ENCODE data around the gene HTR2B. TPM values are rescaled to one million over a fixed set of nuclear protein-coding genes. Genes with fewer than 3 reads are reported as not detected.

The HTR2B gene
- total RNA-seq, 2 experiments from 2014 or later, result not detected

GRCh38 chr2:231128541-231128940 is 3.7 kb upstream of the HTR2B start:
- no peaks in the 10 kb centered on the region for H3K9me3 Mint-ChIP-seq
- no peak for DNase-seq
- CTCF ChIA-PET, result interaction anchor here (2.1 kb wide), 1 partner anchor 25 kb away, joined by 4 read pairs; no protein-coding TSS in a partner anchor
- no peak overlapping the region for H3K4me3 Mint-ChIP-seq
- H3K27me3 Mint-ChIP-seq (ENCODE audit: low read depth), result no peaks in the 10 kb centered on the region
- H3K4me1 Mint-ChIP-seq (ENCODE audit: low read depth), result peaks cover 13% of the 10 kb centered on the region
- no peak overlapping the region for H3K27ac Mint-ChIP-seq
- intact Hi-C loops (cut with micrococcal nuclease), result no loop called here
- H3K36me3 Mint-ChIP-seq (ENCODE audit: low read depth), result no peaks in the 10 kb centered on the region

GRCh38 chr2:231127936-231128335 is 3.1 kb upstream of the HTR2B start:
- DNase-seq, result no peak
- CTCF ChIA-PET, result interaction anchor here (0.7 to 2.1 kb wide), 3 partner anchors 24 to 75 kb away, joined by 3 to 4 read pairs (median 4); no protein-coding TSS in a partner anchor
- no peak overlapping the region for H3K27ac Mint-ChIP-seq
- H3K4me1 Mint-ChIP-seq (ENCODE audit: low read depth), result peaks cover 18% of the 10 kb centered on the region
- H3K36me3 Mint-ChIP-seq (ENCODE audit: low read depth), result no peaks in the 10 kb centered on the region
- H3K9me3 Mint-ChIP-seq, result no peaks in the 10 kb centered on the region
- intact Hi-C loops (cut with micrococcal nuclease), result no loop called here
- H3K4me3 Mint-ChIP-seq, result no peak overlapping the region
- H3K27me3 Mint-ChIP-seq (ENCODE audit: low read depth), result no peaks in the 10 kb centered on the region

- Mint-ChIP-seq H3K4me3 (no peak overlapping the region), H3K27me3 (ENCODE audit: low read depth) (no peaks in the 10 kb centered on the region), H3K4me1 (ENCODE audit: low read depth) (peaks cover 18% of the 10 kb centered on the region), H3K9me3 (no peaks in the 10 kb centered on the region), H3K27ac (no peak overlapping the region), H3K36me3 (ENCODE audit: low read depth) (no peaks in the 10 kb centered on the region)
- CTCF ChIA-PET, result interaction anchor here (0.7 to 1.8 kb wide), 2 partner anchors 33 to 75 kb away, joined by 3 to 4 read pairs; no protein-coding TSS in a partner anchor
- intact Hi-C loops (cut with micrococcal nuclease), result no loop called here
- DNase-seq, result no peak
Observed at GRCh38 chr2:231127480-231127879, 2.6 kb upstream of the HTR2B start.

GRCh38 chr2:231126123-231126522 is 1.3 kb upstream of the HTR2B start:
- Mint-ChIP-seq H3K4me3 (no peak overlapping the region), H3K36me3 (ENCODE audit: low read depth) (no peaks in the 10 kb centered on the region), H3K27ac (no peak overlapping the region), H3K4me1 (ENCODE audit: low read depth) (peaks cover 18% of the 10 kb centered on the region), H3K27me3 (ENCODE audit: low read depth) (no peaks in the 10 kb centered on the region), H3K9me3 (no peaks in the 10 kb centered on the region)
- DNase-seq, result no peak
- CTCF ChIA-PET, result interaction anchor here (0.6 to 1.8 kb wide), 4 partner anchors 15 to 73 kb away, joined by 3 to 4 read pairs (median 4); no protein-coding TSS in a partner anchor
- intact Hi-C loops (cut with micrococcal nuclease), result no loop called here

GRCh38 chr2:231123362-231123898 is 1.4 kb downstream of the HTR2B start:
- Mint-ChIP-seq H3K9me3 (no peaks in the 10 kb centered on the region), H3K4me1 (ENCODE audit: low read depth) (peaks cover 18% of the 10 kb centered on the region), H3K36me3 (ENCODE audit: low read depth) (peaks cover 4% of the 10 kb centered on the region), H3K27me3 (ENCODE audit: low read depth) (no peaks in the 10 kb centered on the region), H3K27ac (no peak overlapping the region), H3K4me3 (no peak overlapping the region)
- no peak for DNase-seq
- CTCF ChIA-PET, result interaction anchor here (0.7 to 1.6 kb wide), 2 partner anchors 28 to 299 kb away, joined by 4 to 5 read pairs; no protein-coding TSS in a partner anchor
- intact Hi-C loops (cut with micrococcal nuclease), result no loop called here

- Mint-ChIP-seq H3K4me1 (ENCODE audit: low read depth) (peaks cover 9% of the 10 kb centered on the region), H3K9me3 (no peaks in the 10 kb centered on the region), H3K27ac (no peak overlapping the region), H3K4me3 (no peak overlapping the region), H3K36me3 (ENCODE audit: low read depth) (peaks cover 8% of the 10 kb centered on the region), H3K27me3 (ENCODE audit: low read depth) (no peaks in the 10 kb centered on the region)
- no peak for DNase-seq
- CTCF ChIA-PET, result no interaction called here
- intact Hi-C loops (cut with micrococcal nuclease), result no loop called here
Observed at GRCh38 chr2:231118614-231118942, 6.3 kb downstream of the HTR2B start.

- H3K27ac Mint-ChIP-seq, result no peak overlapping the region
- DNase-seq, result no peak
- peaks cover 8% of the 10 kb centered on the region for H3K36me3 Mint-ChIP-seq (ENCODE audit: low read depth)
- no peaks in the 10 kb centered on the region for H3K9me3 Mint-ChIP-seq
- H3K4me1 Mint-ChIP-seq (ENCODE audit: low read depth), result peaks cover 4% of the 10 kb centered on the region
- no peak overlapping the region for H3K4me3 Mint-ChIP-seq
- CTCF ChIA-PET, result no interaction called here
- intact Hi-C loops (cut with micrococcal nuclease), result no loop called here
- H3K27me3 Mint-ChIP-seq (ENCODE audit: low read depth), result no peaks in the 10 kb centered on the region
Observed at GRCh38 chr2:231117922-231118613, 6.8 kb downstream of the HTR2B start.

- intact Hi-C loops (cut with micrococcal nuclease), result no loop called here
- CTCF ChIA-PET, result interaction anchor here (1.0 kb wide), 1 partner anchor 12 kb away, joined by 3 read pairs; no protein-coding TSS in a partner anchor
- H3K4me3 Mint-ChIP-seq, result no peak overlapping the region
- H3K36me3 Mint-ChIP-seq (ENCODE audit: low read depth), result peaks cover 12% of the 10 kb centered on the region
- DNase-seq, result no peak
- H3K9me3 Mint-ChIP-seq, result no peaks in the 10 kb centered on the region
- H3K4me1 Mint-ChIP-seq (ENCODE audit: low read depth), result peaks cover 4% of the 10 kb centered on the region
- H3K27ac Mint-ChIP-seq, result no peak overlapping the region
- H3K27me3 Mint-ChIP-seq (ENCODE audit: low read depth), result no peaks in the 10 kb centered on the region
Observed at GRCh38 chr2:231117148-231117547, 7.7 kb downstream of the HTR2B start.

- Mint-ChIP-seq H3K4me3 (no peak overlapping the region), H3K27ac (no peak overlapping the region), H3K27me3 (ENCODE audit: low read depth) (no peaks in the 10 kb centered on the region), H3K36me3 (ENCODE audit: low read depth) (peaks cover 23% of the 10 kb centered on the region), H3K9me3 (no peaks in the 10 kb centered on the region), H3K4me1 (ENCODE audit: low read depth) (peaks cover 4% of the 10 kb centered on the region)
- intact Hi-C loops (cut with micrococcal nuclease), result no loop called here
- CTCF ChIA-PET, result interaction anchor here (0.6 kb wide), 2 partner anchors 263 to 691 kb away, joined by 3 read pairs; no protein-coding TSS in a partner anchor
- no peak for DNase-seq
Observed at GRCh38 chr2:231115651-231116050, 9.2 kb downstream of the HTR2B start.

GRCh38 chr2:231113489-231113888 is 11.4 kb downstream of the HTR2B start:
- H3K9me3 Mint-ChIP-seq, result no peaks in the 10 kb centered on the region
- H3K27me3 Mint-ChIP-seq (ENCODE audit: low read depth), result no peaks in the 10 kb centered on the region
- CTCF ChIA-PET, result no interaction called here
- no peak for DNase-seq
- no peak overlapping the region for H3K27ac Mint-ChIP-seq
- H3K4me1 Mint-ChIP-seq (ENCODE audit: low read depth), result peaks cover 4% of the 10 kb centered on the region
- H3K4me3 Mint-ChIP-seq, result no peak overlapping the region
- peaks cover 31% of the 10 kb centered on the region for H3K36me3 Mint-ChIP-seq (ENCODE audit: low read depth)
- intact Hi-C loops (cut with micrococcal nuclease), result no loop called here

- intact Hi-C loops (cut with micrococcal nuclease), result no loop called here
- Mint-ChIP-seq H3K9me3 (no peaks in the 10 kb centered on the region), H3K27me3 (ENCODE audit: low read depth) (no peaks in the 10 kb centered on the region), H3K4me3 (no peak overlapping the region), H3K36me3 (ENCODE audit: low read depth) (peaks cover 34% of the 10 kb centered on the region), H3K27ac (no peak overlapping the region), H3K4me1 (ENCODE audit: low read depth) (peaks cover 4% of the 10 kb centered on the region)
- DNase-seq, result no peak
- CTCF ChIA-PET, result interaction anchor here (0.6 kb wide), 2 partner anchors 10 to 80 kb away, joined by 3 read pairs; no protein-coding TSS in a partner anchor
Observed at GRCh38 chr2:231111987-231112386, 12.9 kb downstream of the HTR2B start.

- DNase-seq, result no peak
- CTCF ChIA-PET, result interaction anchor here (1.0 kb wide), 1 partner anchor 9 kb away, joined by 3 read pairs; no protein-coding TSS in a partner anchor
- Mint-ChIP-seq H3K4me1 (ENCODE audit: low read depth) (peaks cover 3% of the 10 kb centered on the region), H3K36me3 (ENCODE audit: low read depth) (peaks cover 36% of the 10 kb centered on the region), H3K27ac (no peak overlapping the region), H3K9me3 (no peaks in the 10 kb centered on the region), H3K4me3 (no peak overlapping the region), H3K27me3 (ENCODE audit: low read depth) (no peaks in the 10 kb centered on the region)
- intact Hi-C loops (cut with micrococcal nuclease), result no loop called here
Observed at GRCh38 chr2:231110551-231110950, 14.3 kb downstream of the HTR2B start.

All from activated naive CD4-positive, alpha-beta T cell treated with anti-CD3 and anti-CD28 coated beads for 36 hours (primary cell).